LNCaP clone FGC (cell line): ENCODE results near the gene CAV2.

ENCODE experiments used
- DNase-seq: peaks from one replicate; pipeline ENCODE4 v3.0.0-alpha.2; 2011; ENCODE audit warnings: low read depth
- H3K4me3 ChIP-seq: 2 replicates; pipeline ENCODE4 v1.5.1; 2011; ENCODE audit warnings: mild to moderate bottlenecking, low read depth, low read length, control low read depth
- TF ChIP-seq, protein P1 (sequence below): IDR thresholded peaks from 2 replicates; pipeline ENCODE4 v1.5.1; 2012; ENCODE audit warnings: mild to moderate bottlenecking; ENCODE audit not compliant: control insufficient read depth, insufficient read depth; ENCODE audit errors: extremely low read depth

CAV2 gene

DNA sequence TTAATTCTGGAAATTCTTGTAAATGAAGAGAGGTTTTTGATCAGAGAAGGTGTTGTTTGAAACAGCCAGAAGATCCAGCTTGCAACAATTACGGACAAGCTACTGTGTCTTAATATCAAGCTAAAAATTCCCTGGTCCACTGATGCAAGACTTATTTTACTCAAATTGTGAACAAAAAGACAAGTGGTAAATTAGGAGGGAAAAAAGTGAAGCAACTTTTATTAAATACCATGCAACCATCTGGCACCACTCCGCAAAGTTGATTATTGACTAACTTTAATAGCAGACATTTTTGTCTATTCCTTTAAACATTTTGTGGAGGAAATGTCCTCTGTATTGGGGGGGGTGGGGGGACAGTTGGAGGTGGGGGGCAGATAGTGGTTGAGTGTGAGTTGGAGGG lies 5.1 kb upstream of the CAV2 start:
- no peak overlapping the region for H3K4me3 ChIP-seq
- DNase-seq = no peak

DNA sequence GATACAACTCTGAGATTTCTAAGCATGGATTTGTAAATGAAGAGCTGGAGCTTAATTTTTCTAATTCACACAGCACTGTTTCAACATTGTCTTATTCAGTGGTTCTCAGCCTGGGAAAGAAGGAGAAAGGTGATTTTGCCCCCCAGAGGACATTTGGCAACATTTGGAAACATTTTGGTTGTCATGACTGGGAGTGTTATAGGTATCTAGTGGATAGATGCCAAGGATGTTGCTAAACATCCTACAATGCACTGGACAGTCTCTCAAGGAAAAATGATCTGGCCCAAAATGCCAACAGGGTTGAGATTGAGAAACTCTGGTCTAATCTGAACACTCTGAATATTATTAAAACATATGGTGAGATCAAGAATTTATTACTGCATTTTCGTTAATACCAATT lies 3.8 kb upstream of the CAV2 start:
- no peak overlapping the region for H3K4me3 ChIP-seq
- TF ChIP-seq, protein P1, sequence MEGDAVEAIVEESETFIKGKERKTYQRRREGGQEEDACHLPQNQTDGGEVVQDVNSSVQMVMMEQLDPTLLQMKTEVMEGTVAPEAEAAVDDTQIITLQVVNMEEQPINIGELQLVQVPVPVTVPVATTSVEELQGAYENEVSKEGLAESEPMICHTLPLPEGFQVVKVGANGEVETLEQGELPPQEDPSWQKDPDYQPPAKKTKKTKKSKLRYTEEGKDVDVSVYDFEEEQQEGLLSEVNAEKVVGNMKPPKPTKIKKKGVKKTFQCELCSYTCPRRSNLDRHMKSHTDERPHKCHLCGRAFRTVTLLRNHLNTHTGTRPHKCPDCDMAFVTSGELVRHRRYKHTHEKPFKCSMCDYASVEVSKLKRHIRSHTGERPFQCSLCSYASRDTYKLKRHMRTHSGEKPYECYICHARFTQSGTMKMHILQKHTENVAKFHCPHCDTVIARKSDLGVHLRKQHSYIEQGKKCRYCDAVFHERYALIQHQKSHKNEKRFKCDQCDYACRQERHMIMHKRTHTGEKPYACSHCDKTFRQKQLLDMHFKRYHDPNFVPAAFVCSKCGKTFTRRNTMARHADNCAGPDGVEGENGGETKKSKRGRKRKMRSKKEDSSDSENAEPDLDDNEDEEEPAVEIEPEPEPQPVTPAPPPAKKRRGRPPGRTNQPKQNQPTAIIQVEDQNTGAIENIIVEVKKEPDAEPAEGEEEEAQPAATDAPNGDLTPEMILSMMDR = no peak
- no peak for DNase-seq

More for the DNA sequence above, 5.1 kb upstream of the CAV2 start:
- TF ChIP-seq, protein P1 = no peak

DNA sequence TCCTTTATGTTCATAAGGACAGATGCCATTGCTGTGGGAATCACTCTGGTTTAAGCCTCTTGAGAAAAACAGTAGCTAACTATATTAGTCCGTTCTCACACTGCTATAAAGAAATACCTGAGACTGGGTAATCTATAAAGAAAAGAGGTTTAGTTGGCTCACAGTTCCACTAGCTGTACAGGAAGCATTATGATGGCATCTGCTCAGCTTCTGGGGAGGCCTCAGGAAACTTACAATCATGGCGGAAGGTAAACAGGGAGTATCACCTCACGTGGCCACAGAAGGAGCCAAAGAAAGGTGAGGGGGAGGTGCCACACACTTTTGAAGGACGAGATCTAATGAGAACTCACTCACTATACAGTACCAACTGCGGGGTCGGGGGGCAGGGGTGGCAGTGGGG lies 2.9 kb upstream of the CAV2 start:
- DNase-seq = no peak
- no peak overlapping the region for H3K4me3 ChIP-seq
- TF ChIP-seq, protein P1 = no peak

DNA sequence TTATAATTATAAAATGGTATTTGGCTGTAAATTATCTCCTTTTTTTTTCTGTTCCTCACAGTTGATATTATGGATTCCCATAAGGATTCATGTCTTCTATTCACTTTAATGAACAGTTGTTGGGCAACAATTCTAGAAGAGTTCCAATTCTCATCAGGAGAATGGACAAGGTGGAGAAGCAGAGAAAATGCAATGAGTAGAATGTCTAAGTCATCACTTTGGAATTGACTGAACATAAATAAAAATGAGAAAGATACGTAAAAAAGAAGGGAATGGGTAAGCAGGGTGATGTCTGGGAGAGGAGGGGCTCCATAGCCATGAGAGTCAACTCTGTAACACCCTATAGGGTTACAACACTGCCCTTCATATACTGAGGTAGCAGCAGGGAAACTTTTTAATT lies 1.8 kb upstream of the CAV2 start:
- TF ChIP-seq, protein P1 = no peak

DNA sequence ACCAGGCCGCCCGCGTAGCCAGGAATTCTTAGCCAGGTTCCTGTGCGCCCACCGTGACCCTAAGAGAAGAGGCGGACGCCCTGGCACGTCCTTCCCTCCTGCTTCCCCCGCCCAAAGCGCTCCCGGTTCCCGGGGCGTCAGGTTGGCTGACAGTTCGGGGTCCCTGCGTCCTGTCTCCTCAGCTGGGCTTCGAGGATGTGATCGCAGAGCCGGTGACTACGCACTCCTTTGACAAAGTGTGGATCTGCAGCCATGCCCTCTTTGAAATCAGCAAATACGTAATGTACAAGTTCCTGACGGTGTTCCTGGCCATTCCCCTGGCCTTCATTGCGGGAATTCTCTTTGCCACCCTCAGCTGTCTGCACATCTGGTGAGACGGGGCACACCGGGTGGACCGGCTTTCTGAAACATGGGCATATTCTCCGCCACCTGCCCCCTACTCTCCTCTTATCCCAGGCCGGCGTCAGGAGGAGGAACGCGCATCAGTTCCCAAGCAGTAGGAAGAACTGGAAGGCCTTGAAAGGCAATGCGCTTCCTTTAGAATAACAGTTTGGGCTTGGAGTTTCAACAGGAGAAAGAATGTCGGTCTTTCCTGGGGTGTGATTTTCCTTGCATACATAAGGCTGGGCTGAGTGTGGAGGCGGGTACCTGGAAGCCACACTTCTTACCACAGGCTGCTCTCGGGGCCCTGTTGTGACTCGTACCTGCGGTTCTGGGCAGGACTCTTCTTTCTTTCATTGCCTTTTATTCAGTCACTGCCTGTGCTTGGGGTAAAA lies 728 bp downstream of the CAV2 start:
- no peak for DNase-seq
- H3K4me3 ChIP-seq = no peak overlapping the region
- TF ChIP-seq, protein P1 = no peak

More for the DNA sequence above, 1.8 kb upstream of the CAV2 start:
- H3K4me3 ChIP-seq = no peak overlapping the region
- DNase-seq = no peak

DNA sequence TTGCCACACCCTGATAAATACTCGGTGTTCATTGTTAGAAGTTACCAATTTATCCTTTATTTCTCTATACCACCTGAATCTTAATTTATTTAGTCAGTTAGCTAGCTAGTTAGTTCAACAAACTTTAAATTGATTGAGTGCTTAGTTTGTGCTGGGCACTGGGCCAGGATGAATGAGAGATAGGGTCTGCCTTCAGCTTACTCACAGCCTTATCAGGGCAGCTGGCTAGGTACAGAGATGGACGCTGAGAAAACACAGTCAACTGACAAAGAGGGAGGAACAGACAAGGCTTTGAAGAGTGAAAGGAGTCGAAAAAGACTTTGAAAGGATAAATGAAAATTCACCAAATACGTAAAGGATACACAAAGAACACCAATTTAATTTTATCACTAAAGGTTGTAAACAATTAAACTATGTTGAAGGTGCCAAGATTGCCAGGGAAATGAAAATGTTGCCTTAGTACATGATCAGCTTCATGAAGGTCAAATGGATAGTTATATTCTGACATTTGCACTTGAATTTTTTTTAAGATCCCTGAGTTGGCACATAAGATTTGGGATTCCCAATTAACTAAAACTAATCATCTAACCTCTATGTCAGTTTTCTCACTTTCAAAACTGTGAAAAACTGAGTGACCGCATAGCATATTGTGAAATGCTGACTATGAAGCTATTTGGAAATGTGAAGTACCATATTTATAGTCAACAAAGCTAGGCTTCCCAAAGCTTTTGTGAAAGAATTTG lies 2.1 kb downstream of the CAV2 start:
- no peak overlapping the region for H3K4me3 ChIP-seq
- DNase-seq = no peak

More for the DNA sequence above, 2.1 kb downstream of the CAV2 start:
- TF ChIP-seq, protein P1 = no peak
